ENCODE results near the gene CTCF.

DNA sequence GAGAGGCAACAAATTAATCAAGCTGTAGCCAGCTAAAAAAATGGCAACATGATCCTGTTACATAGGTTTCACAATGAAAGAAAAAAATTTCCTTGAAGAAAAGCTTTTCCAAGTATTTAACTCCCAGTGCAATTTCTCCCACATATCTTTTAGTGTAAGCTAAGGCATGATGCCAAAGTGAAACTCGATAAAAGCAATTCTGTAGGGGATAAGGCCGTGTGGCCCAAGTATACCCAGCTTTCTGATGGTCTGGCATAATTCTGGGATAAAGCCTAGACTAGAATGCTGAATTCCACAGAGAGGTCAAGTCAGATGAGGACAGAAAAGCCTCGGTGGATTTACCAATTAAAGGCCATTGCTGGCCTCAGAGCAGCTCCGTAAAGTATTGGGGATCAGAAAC, 36.2 kb downstream of the CTCF start:
- TF ChIP-seq, protein P1, sequence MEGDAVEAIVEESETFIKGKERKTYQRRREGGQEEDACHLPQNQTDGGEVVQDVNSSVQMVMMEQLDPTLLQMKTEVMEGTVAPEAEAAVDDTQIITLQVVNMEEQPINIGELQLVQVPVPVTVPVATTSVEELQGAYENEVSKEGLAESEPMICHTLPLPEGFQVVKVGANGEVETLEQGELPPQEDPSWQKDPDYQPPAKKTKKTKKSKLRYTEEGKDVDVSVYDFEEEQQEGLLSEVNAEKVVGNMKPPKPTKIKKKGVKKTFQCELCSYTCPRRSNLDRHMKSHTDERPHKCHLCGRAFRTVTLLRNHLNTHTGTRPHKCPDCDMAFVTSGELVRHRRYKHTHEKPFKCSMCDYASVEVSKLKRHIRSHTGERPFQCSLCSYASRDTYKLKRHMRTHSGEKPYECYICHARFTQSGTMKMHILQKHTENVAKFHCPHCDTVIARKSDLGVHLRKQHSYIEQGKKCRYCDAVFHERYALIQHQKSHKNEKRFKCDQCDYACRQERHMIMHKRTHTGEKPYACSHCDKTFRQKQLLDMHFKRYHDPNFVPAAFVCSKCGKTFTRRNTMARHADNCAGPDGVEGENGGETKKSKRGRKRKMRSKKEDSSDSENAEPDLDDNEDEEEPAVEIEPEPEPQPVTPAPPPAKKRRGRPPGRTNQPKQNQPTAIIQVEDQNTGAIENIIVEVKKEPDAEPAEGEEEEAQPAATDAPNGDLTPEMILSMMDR (IDR thresholded peaks at IDR 0.05), result no peak
- TF ChIP-seq POLR2A (IDR thresholded peaks at IDR 0.05), result no peak
- no peak for TF ChIP-seq EP300 (IDR thresholded peaks at IDR 0.05)
- no peak for TF ChIP-seq POLR2AphosphoS5 (IDR thresholded peaks at IDR 0.05)

Measured in suprapubic skin (tissue), 4 donors.